Left renal cortex interstitium (tissue), 4 donors: Measurements from ENCODE around the gene DPH3. TPM values are rescaled to one million over a fixed set of nuclear protein-coding genes. Genes with fewer than 3 reads are reported as not detected.
"Not testable (repeated sequence)": the region's sequence is repeated elsewhere in the genome, so short reads cannot be mapped to it uniquely, and the experiment has no call there.

Experiments used
- DNase-seq, 4 donors: peaks; one replicate each; pipeline ENCODE4 v3.0.0-alpha.2; 2013; ENCODE audit warnings: low read depth in 4 of 4, low spot score in 2 of 4, missing footprints in 1 of 4
- polyA plus RNA-seq, 4 donors: library from polyadenylated mRNA; unstranded; fragments of 120-200 nt; gene quantifications; one replicate each; pipeline ENCODE4 v1.2.1, GENCODE V29; 2013; ENCODE audit not compliant: insufficient read length in 4 of 4

Gene DPH3
- 10 to 100 TPM; 21.0 to 27.0 (median 25.7) TPM for polyA plus RNA-seq

GRCh38 chr3:16264708-16265454 lies at the start of gene DPH3, which contains the start of gene OXNAD1:
DPH3 (minus strand) TSS chr3:16264943; CDS start chr3:16264876, 67 bp downstream.
OXNAD1 (plus strand) TSS chr3:16265212; CDS start chr3:16270953, 5,741 bp downstream.
- DNase-seq, result peak; percentile 96 to 100 (median 98)

- DNase-seq, result no peak
Measured at GRCh38 chr3:16313886-16314645, 49.3 kb upstream of the DPH3 start.

DNA sequence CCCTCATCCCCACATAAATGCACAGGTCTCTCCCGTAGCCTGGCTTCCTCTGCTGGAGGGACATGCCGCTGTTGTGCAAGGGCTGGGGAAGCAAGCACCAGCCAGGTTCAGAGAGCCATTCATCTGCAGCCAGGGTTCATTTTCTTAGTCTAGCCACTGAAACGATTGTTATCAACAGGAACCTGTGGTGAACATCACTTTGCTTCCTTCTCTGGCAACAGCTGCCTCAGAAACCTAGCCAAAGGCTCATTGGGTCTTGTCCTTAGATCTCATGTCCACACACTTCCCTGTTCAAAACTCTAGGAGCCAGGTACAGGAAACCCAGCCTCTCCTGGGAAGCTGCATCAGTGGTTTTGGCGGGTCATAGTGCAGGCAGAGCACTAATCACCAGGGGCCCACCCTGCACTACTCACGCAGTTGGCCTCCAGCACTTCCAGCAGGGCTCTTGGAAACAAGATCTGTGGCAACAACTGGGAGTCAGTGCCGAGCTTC lies 47.3 kb upstream of the DPH3 start:
- no peak for DNase-seq

DNA sequence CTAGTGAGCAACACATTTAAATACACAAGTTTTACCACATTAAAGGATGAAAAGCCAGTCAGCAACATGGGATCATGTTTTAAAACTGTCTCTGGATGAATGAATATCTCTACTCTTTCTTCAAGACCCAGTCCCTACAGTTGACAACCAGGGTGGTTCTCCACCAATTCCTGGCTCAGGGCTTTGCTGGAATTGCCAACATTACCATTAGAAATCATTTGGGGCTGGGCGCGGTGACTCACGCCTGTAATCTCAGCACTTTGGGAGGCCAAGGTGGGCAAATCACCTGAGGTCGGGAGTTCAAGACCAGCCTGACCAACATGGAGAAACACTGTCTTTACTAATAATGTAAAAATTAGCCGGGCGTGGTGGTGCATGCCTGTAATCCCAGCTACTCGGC lies 45.7 kb upstream of the DPH3 start:
- not testable (repeated sequence) for DNase-seq

DNA sequence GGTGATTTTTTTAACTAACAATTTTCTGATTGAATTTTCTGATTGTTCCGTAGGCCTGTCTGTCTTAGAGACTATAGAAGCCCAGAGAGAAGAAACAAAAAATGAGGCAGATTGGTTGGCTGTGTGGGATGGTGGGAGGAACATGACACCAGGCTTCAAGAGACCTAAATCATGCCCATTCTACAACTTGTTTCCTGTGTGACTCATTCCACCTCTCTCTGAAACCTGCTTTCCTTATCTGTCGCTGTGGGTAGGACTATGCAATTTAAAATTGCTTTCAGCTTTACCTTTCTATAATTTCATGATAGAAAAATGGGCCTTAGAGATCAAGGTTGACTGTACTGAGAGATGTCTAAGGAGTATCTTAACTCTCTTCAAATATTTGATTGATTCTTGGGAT lies 44.8 kb upstream of the DPH3 start:
- DNase-seq, result no peak

DNA sequence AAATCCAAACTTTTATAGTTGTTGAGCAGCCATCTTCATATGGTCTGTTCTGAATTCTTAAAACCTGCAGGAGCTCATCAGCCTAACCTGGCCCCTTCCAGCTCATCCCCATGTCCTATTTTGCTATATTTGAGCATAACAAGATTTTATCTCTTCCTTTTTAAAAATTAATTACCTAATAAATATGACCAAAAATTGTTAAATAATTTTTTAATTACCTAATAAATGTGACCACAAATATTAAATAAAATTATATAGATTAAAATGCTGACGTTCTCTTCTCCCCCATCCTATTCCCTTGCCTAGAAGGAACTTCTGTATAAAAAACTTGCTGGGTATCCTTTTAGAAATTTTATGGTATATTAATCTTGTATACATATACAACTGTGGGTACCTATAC lies 44.0 kb upstream of the DPH3 start:
- DNase-seq, result no peak

DNA sequence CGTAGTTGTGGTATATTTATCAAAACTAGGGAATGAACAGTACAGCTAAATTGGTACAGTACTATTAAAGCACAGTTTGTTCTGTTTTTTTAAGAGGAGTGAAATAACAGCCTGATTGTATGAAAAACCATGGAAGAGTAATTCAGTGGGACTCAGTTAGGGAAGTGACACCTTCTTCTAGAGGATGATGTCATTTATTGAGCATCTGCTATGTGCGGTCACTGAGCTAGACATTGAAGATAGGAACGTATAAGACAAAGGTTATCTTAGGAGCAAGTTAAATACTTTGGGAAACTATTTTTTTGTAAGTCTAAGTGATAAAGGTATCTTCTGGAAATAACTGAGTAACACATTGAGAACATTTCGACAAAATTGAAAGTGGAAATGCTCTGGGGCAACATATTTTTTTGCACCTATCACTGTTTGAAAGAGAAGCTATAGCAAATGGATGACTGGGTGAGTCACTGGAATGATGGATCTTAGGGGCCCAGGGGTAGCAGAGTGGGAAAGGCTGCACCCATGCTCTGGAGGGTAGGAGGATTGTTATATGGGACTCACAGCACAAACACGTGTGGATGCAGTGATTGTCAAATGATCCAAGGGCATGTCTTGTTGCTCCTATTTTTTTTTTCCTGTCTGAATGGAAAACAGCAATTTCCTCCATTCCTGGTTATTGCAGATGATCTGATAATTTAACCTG lies 43.2 kb upstream of the DPH3 start:
- DNase-seq, result no peak

DNA sequence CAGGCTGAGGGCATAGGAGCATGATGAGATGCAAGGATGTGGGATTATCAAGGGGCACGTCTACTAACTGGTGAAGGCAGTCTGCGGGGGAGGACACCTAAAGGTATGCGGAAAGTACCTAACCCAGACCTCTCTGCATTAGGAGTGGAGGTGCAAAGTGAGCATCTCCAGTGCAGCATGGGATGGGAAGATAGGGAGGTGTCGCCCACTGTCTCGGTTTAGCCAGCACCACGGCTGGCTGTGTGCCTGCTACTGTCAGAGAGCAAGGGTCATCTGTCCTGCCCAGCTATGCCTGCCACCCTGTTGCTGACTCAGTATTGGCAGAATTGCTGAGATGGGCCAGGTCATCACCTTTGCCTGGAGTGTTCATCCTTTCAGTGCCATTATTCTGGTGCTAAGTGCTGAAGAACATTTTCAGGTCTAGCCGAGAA lies 40.4 kb upstream of the DPH3 start:
- DNase-seq, result no peak

DNA sequence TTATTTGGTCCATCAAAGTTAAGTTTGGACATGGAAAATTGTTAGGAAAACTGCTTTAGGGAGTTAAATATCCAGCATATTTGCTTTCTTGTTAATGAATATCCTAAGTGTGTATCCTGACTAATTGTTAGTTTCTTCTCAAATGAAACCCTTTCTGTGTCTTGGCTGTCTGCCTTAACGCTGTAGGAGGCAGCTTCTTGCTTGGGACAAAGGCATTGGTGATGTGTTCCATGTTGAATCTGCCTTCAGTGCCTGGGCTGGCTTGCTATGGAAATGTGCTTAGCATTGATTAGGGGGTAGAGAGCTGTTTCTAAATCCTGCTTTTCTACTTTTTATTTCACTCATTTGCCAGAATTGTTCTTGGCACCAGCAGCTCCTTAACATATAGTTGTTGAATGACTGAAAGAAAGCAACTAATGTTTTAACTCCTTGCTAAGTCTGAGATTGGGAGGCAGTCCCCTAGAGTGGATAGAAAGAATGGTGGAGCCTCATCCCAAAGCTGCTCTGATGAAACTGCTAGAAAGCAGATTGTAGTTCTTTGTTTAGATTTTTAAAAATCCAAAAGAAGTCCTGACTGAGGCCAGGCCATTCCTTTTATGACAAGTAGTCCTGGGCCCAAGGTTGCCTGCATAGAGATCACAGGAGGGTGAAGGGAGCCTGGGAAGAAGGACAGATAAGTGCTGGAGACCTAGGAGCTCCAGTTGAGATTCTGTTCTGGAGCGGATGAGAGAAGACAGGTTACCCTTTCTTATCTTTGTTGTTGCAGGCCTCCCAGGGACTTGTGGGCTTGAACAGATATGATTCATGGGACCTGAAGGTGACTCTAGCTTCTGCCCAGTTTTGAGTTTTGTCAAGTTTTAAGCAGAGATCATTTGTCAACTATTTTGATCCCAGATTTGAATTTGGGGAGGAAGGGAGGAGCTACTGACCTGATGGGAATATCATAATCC lies 39.6 kb upstream of the DPH3 start:
- DNase-seq, result no peak

DNA sequence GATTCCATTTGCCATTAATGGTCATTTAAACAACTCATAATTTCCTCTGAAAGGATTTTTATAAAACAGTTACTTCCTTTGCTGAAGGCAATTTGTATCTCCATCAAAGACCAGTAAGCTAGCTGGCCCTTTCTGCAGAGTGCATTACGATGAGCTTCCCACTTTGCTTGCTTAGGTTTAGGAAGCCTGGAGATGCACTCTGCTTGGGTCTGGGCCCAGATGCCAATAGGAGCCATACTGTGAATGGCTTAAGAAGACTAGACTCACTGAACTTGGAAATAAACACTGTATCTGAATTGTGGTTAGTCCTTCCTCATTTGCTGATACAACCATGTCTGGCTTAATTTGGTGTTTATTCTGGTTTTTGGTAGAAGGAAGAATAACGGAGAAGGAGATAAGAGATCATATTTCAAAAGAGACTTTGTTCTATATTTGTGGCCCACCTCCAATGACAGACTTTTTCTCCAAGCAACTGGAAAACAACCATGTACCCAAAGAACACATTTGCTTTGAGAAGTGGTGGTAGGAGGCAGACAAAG lies 38.4 kb upstream of the DPH3 start:
- no peak for DNase-seq

- DNase-seq, result no peak
Measured at GRCh38 chr3:16302082-16302631, 37.4 kb upstream of the DPH3 start.

DNA sequence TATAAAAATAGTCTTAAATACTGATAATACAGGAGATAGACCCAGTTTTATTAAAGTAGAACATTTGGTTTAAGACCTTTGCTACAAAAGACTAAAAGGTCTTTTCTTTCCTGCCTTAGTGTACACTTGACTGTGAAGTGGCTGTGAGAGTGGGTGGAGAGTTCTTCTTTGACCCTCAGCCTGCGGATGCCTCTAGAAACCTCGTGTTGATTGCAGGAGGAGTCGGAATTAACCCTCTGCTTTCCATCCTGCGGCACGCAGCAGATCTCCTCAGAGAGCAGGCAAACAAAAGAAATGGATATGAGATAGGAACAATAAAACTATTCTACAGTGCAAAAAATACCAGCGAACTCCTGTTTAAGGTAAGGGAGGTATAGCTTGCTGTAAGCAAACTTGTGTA lies 36.8 kb upstream of the DPH3 start:
- DNase-seq, result no peak

DNA sequence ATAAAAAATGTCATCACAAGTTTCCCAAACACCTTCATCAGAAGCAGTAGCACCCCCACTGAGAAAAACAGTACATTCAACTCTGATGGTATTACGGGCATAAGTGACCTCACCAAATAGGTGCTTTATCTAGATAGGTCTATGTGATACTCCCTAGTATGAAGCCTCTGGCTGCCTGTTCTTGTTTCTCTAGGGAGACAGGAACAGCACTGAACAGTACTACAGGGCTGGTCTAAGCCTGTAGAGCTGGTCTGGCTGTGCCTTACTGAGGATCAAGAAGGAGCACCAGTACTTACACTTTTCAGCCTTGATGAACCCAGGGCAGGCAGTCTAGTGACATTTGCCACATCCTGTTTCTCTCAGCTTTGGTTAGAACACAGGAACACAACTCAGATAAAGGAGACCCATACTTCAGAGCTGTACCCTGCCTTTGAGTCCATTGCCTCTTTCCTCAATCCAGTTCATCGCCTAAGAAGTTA lies 36.2 kb upstream of the DPH3 start:
- DNase-seq, result no peak

DNA sequence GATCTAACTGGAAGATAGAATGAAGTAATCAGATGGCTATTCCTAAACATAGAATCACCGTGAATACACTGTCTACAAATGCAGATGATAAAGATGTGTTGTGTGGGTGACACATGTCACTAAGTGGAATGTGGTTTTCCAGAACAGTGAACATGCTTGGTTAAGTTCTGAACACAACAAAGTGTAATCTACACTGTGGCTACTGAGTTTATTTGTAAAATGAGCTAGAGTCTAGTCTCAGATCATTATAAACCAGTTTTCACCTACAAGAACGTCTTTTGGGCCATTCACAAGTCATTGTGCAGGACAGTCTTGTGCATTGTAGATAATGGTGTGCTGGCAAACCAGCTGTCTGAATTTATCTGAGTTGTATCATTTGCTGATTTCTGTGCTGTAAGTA lies 35.6 kb upstream of the DPH3 start:
- DNase-seq, result no peak

DNA sequence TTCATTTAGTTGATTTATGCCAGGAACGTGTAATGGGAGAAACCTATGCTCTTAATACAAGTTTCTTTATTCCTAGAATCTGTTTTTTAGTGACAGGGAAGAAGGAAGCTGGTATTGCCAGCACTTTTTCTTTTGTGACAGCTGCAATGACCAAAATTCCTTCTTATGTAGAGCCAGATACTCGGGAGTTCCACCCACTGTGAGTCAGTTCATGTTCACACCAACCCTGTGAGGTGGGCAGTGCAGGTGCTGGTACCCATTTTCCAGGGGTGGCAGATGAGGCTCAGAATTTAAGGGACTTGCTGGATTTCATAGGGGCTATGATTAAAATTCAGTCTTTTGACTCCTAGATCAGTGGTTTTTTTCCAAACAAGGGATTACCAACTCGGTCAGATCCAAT lies 35.0 kb upstream of the DPH3 start:
- no peak for DNase-seq

DNA sequence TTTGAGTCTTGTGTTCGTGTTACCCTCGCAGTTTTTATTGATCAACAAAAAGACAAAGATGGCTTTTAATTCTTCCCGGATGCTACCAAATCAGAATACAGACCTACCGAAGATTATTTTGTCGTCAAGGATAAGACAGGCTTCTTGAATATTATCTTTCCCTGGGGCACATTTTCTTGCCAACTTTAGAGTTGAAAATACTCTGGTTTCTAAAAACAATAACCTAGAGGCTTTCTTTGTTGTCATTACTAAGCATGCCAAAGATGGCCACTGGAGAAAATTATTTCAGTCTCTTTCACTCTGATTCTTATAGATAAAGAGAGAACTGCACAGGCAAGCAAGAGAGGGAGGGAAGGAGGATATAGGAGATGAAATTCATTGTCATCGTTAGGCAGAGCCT lies 34.1 kb upstream of the DPH3 start:
- no peak for DNase-seq

DNA sequence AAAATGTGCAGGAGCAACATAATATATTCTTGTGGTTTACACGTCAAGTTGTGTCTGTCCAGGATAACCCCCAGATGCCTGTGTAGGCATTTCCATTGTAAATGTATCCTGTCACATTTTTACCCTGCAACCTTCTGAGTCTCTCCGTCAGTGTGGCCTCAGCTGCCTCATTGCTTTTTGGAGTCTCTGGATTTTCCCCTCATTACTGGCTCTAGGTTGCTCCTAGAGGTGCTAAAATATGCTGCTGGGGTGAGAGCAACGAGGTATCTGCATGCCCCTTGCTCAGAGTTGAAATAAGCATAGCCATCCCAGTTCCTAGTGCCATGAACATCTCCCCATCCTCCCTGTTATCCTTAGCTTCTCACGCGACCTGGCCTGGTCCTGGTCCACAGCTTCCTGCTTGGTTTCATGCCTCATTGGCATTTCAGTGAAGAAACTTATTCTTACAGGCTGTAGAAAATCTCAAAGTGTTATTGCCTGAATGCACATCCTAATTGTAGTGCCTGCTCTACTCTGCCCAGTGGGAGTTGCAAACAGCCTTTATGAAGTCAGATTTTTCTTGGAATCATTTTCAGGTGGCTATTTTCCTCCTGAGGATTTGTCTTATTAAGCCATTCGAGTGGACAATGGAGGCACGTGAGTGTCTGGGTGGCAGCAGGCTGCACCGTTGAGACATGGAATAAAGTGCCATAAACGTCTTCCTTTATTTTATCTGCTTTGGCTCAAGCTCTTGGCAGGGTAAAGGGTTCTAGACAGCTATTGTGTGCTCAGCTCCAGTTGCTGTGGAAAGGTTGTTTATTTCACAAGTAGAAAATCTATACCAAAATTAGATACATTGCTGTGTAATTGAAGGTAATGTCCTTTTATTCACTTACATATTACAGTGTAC lies 33.5 kb upstream of the DPH3 start:
- no peak for DNase-seq

DNA sequence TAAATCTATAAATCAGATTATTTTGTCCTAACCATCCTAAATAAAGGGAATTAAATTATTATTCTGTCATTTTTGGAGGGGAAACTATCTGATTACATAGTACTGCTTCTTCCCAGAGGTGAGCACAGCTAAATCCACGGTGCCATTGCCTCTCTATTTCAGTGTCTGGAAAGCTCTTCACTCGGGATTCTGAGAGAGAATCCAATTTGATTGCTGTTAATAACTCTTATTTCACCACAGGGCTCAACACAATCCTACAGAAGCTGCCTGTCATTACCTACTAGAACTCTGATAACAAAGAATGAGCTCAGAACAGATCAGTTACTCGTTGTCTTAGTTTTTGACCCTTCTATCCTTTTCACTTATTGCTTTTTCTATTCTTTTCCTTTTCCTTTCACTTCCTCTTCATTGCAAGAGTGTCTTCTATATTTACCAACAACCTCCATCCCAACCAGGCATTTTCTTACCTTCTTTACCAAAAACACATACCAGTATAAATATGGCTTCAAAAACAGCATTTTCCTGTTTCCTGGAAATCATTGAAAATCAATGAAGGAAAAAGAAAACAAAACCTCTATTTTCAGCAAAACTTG lies 30.7 kb upstream of the DPH3 start:
- DNase-seq, result no peak
